Panc1 (cell line): ENCODE results near the gene COMMD10.

ENCODE experiments used
- CTCF ChIP-seq: fragments of 450-650 bp; IDR thresholded peaks from 2 replicates; pipeline ENCODE4 v1.5.1; 2017; ENCODE audit warnings: mild to moderate bottlenecking
- TCF7L2 ChIP-seq: IDR thresholded peaks from 2 replicates; pipeline ENCODE4 v1.6.1; 2011; ENCODE audit warnings: mild to moderate bottlenecking, low read depth, low read length, inconsistent platforms

GRCh38 chr5:116275282-116275681, 190.5 kb downstream of the COMMD10 start:
- TF ChIP-seq CTCF (no peak), TCF7L2 (no peak)
